Thyroid gland (tissue), 4 donors: ENCODE results near the gene TRIM7.

Source experiments
- CTCF ChIP-seq, 6 experiments: fragments of 200-600 bp in 3 of 6; fragments of 450-650 bp in 3 of 6; sonication (generic) in 3 of 6; IDR thresholded peaks; one replicate each; pipeline ENCODE4 v1.5.1; 2016 to 2019; ENCODE audit warnings: antibody characterized with exemption in 6 of 6, mild to moderate bottlenecking in 2 of 6, inconsistent platforms in 1 of 6, moderate library complexity in 1 of 6
- POLR2A ChIP-seq, 2 donors: fragments of 450-650 bp; IDR thresholded peaks; one replicate each; pipeline ENCODE4 v1.6.1; 2017; ENCODE audit warnings: antibody characterized with exemption in 2 of 2, mild to moderate bottlenecking in 2 of 2, moderate library complexity in 1 of 2

GRCh38 chr5:181149355-181149754, 55.6 kb downstream of the TRIM7 start:
- TF ChIP-seq CTCF (IDR thresholded peaks at IDR 0.05) (no peak), POLR2A (IDR thresholded peaks at IDR 0.05) (no peak)
